ENCODE data around the gene CITED1.
A peak's percentile ranks its signal among the peaks of the same experiment; 100 is the strongest.

Gene CITED1

DNA sequence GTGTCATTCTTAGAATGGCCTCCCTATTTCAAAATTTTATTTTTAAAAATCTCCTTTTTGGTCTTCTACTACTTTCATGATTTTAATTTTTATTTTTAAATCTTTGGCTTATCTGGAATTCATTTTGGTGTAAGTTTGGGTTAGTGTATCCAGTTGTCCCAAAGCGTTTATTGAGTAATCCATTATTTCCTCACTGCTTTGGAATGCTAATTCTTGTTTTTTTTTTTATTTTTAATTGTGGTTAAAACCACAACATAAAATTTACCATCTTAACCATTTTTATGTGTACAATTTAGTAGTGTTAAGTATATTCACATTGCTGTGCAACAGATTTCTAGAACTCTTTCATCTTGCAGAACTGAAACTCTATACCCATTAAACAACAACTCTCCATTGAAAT is 8.7 kb downstream of the CITED1 start:
- Histone ChIP-seq H3K4me1 (ENCODE audit: control insufficient read depth, insufficient read depth, low read length) (no peaks in the 10 kb centered on the region), H3K27ac (ENCODE audit: insufficient read depth, low read depth, low read length, poor library complexity, severe bottlenecking) (no peak overlapping the region), H3K36me3 (ENCODE audit: control insufficient read depth, insufficient read depth, low read length) (no peaks in the 10 kb centered on the region), H3K9me3 (ENCODE audit: control insufficient read depth, low read length) (no peaks in the 10 kb centered on the region), H3K27me3 (ENCODE audit: control insufficient read depth, insufficient read depth, low read length, poor library complexity, severe bottlenecking) (peaks cover 3% of the 10 kb centered on the region), H3K4me3 (ENCODE audit: insufficient read depth, low read depth, low read length) (no peak overlapping the region)
- no CpG with 5 or more reads among the region's 1 CpG for WGBS, 2 experiments

DNA sequence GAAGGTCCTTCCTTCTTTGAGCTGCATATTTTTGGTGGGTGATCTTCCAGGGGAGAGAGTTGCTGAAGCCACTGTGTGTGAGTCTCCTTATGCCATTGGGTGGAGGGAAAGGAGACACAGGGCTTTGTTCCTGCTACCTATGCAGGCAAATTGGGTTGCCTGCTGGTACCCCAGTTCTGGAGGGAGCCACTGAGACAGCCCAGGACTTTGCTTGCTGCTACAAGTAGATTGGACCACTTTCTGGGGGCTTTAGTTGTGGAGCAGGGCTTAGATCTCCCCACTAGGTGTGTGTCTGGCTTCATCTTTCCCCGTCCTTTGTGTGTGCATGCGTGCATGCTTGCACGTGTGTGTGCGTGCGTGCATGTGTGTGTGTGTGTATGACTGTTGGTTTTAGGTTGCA is 10.0 kb downstream of the CITED1 start:
- no peak overlapping the region for H3K4me3 ChIP-seq (ENCODE audit: insufficient read depth, low read depth, low read length)
- H3K36me3 ChIP-seq (ENCODE audit: control insufficient read depth, insufficient read depth, low read length): no peaks in the 10 kb centered on the region
- 95 to 98% methylated on average over 5 of the region's 5 CpGs for WGBS, 2 experiments
- no peaks in the 10 kb centered on the region for H3K4me1 ChIP-seq (ENCODE audit: control insufficient read depth, insufficient read depth, low read length)
- no peaks in the 10 kb centered on the region for H3K9me3 ChIP-seq (ENCODE audit: control insufficient read depth, low read length)
- H3K27me3 ChIP-seq (ENCODE audit: control insufficient read depth, insufficient read depth, low read length, poor library complexity, severe bottlenecking): peaks cover under 1% of the 10 kb centered on the region
- H3K27ac ChIP-seq (ENCODE audit: insufficient read depth, low read depth, low read length, poor library complexity, severe bottlenecking): no peak overlapping the region

DNA sequence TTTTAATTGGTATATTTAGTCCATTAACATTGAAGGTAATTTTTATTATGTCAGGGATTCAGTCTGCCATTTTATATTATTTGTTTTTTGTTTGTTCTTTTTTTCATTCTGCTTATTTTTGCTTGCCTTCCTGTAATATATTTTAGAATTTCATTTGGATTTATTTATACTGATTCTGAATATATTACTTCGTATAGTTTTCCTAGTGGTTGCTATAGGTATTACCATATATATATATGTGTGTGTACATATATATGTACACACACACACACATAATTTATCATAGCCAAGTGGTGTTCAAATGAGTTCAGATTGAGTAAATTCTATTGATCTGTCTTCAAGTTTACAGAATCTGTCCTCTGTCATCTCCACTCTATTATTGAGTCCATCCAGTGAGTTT is 11.2 kb downstream of the CITED1 start:
- no peaks in the 10 kb centered on the region for H3K36me3 ChIP-seq (ENCODE audit: control insufficient read depth, insufficient read depth, low read length)
- no CpG with 5 or more reads among the region's 1 CpG for WGBS, 2 experiments
- H3K27ac ChIP-seq (ENCODE audit: insufficient read depth, low read depth, low read length, poor library complexity, severe bottlenecking): no peak overlapping the region
- H3K4me3 ChIP-seq (ENCODE audit: insufficient read depth, low read depth, low read length): no peak overlapping the region
- no peaks in the 10 kb centered on the region for H3K9me3 ChIP-seq (ENCODE audit: control insufficient read depth, low read length)
- H3K27me3 ChIP-seq (ENCODE audit: control insufficient read depth, insufficient read depth, low read length, poor library complexity, severe bottlenecking): no peaks in the 10 kb centered on the region
- no peaks in the 10 kb centered on the region for H3K4me1 ChIP-seq (ENCODE audit: control insufficient read depth, insufficient read depth, low read length)

DNA sequence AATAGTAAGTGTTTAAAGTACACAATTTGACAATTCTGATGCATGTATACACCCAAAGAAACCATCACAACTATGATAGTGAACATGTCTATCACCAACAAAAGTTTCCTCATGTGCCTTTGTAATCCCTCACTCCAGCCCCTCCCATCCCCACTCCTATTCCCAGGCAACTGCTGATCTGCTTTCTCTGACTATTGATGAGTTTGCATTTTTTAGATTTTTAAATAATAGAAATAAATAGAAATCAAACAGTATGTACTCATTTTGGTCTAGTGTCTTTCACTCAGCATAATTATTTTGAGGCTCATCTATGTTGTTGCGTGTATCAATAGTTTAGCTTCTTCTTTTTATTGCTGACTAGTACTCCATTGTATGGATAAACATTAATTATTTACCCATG is 23.4 kb downstream of the CITED1 start:
- H3K9me3 ChIP-seq (ENCODE audit: control insufficient read depth, low read length): no peaks in the 10 kb centered on the region
- H3K27me3 ChIP-seq (ENCODE audit: control insufficient read depth, insufficient read depth, low read length, poor library complexity, severe bottlenecking): no peaks in the 10 kb centered on the region
- H3K36me3 ChIP-seq (ENCODE audit: control insufficient read depth, insufficient read depth, low read length): no peaks in the 10 kb centered on the region
- no peaks in the 10 kb centered on the region for H3K4me1 ChIP-seq (ENCODE audit: control insufficient read depth, insufficient read depth, low read length)
- H3K27ac ChIP-seq (ENCODE audit: insufficient read depth, low read depth, low read length, poor library complexity, severe bottlenecking): no peak overlapping the region
- H3K4me3 ChIP-seq (ENCODE audit: insufficient read depth, low read depth, low read length): no peak overlapping the region
- WGBS, 2 experiments: 100% methylated on average over 1 of the region's 1 CpG; no CpG with 5 or more reads in 1 of the 2 experiments

DNA sequence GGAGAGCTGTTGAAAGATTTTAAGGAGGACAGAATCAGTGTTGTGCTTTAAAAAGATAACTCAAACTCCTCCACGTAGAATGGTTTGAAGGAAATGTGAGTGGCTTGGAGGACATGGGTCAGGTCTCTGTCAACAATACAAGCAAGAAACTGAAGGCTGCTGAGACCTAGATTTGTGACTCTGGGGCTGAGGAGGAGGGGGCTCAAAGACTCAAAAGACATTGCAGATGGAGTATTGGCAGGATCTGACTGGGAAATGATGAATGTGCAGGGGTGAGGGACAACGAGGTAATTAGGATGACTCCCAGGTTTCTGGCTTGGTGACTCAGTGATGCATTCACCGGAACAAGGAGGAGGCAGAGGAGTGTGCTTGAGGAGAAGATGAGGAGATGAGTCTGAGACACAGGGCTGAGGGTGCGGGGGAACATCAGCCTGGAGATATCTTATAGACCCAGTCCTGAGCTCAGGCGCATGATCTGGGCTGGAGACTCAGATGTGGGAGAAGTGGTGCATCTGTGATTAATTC is 25.3 kb downstream of the CITED1 start:
- Histone ChIP-seq H3K27me3 (ENCODE audit: control insufficient read depth, insufficient read depth, low read length, poor library complexity, severe bottlenecking) (no peaks in the 10 kb centered on the region), H3K27ac (ENCODE audit: insufficient read depth, low read depth, low read length, poor library complexity, severe bottlenecking) (no peak overlapping the region), H3K9me3 (ENCODE audit: control insufficient read depth, low read length) (no peaks in the 10 kb centered on the region), H3K36me3 (ENCODE audit: control insufficient read depth, insufficient read depth, low read length) (peaks cover under 1% of the 10 kb centered on the region), H3K4me3 (ENCODE audit: insufficient read depth, low read depth, low read length) (no peak overlapping the region), H3K4me1 (ENCODE audit: control insufficient read depth, insufficient read depth, low read length) (no peaks in the 10 kb centered on the region)
- 83 to 85% methylated on average over 5 of the region's 5 CpGs for WGBS, 2 experiments

DNA sequence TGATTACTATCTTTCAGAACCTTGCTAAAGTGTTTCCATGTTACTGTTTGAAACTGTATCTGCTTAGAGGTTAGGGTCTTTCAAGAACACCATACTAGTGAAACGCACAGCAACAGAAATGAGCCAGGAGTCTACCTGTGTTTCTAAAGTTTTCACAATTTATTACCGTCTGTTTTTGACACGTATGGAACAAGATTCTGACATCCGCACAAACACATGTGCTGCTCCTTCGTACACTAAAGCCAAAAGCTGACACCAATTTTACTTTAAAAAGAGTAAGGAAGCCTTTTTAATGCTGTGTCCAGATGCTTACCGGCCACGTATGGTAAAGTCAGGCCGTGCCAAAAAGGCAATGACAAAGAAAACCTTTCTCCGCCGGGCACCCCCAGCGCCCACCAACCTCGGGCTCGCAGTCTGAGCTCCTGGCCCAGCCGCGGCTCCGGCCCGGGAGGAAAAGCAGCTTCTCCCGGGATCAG is 29.2 kb downstream of the CITED1 start:
- Histone ChIP-seq H3K9me3 (ENCODE audit: control insufficient read depth, low read length) (no peaks in the 10 kb centered on the region), H3K27ac (ENCODE audit: insufficient read depth, low read depth, low read length, poor library complexity, severe bottlenecking) (peak overlapping the region; percentile 82), H3K36me3 (ENCODE audit: control insufficient read depth, insufficient read depth, low read length) (peaks cover 21% of the 10 kb centered on the region), H3K4me1 (ENCODE audit: control insufficient read depth, insufficient read depth, low read length) (no peaks in the 10 kb centered on the region), H3K4me3 (ENCODE audit: insufficient read depth, low read depth, low read length) (peak overlapping the region; percentile 79), H3K27me3 (ENCODE audit: control insufficient read depth, insufficient read depth, low read length, poor library complexity, severe bottlenecking) (no peaks in the 10 kb centered on the region)
- 0% methylated on average over 18 of the region's 18 CpGs for WGBS, 2 experiments

DNA sequence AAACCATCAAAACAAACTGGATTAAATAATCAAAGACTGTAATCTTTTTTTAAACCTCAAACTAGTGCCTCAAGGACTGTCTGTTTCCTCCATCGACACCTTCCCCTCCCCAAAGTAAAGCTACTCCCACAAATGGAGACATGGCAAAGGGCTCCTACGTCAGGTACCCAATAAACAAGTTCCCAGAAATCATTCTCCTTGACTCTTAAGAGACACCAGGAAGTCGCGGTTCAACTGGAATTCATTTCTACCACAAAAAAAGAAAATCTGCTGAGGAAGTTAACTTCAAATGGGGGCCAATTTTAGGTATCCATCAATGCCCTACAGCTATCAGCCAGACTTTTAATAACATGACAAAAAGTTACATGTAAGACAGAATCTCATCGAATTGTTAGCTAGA is 31.2 kb downstream of the CITED1 start:
- Histone ChIP-seq H3K27me3 (ENCODE audit: control insufficient read depth, insufficient read depth, low read length, poor library complexity, severe bottlenecking) (no peaks in the 10 kb centered on the region), H3K4me3 (ENCODE audit: insufficient read depth, low read depth, low read length) (no peak overlapping the region), H3K4me1 (ENCODE audit: control insufficient read depth, insufficient read depth, low read length) (no peaks in the 10 kb centered on the region), H3K9me3 (ENCODE audit: control insufficient read depth, low read length) (no peaks in the 10 kb centered on the region), H3K27ac (ENCODE audit: insufficient read depth, low read depth, low read length, poor library complexity, severe bottlenecking) (no peak overlapping the region), H3K36me3 (ENCODE audit: control insufficient read depth, insufficient read depth, low read length) (peaks cover 21% of the 10 kb centered on the region)
- WGBS, 2 experiments: 85 to 95% methylated on average over 5 of the region's 5 CpGs

DNA sequence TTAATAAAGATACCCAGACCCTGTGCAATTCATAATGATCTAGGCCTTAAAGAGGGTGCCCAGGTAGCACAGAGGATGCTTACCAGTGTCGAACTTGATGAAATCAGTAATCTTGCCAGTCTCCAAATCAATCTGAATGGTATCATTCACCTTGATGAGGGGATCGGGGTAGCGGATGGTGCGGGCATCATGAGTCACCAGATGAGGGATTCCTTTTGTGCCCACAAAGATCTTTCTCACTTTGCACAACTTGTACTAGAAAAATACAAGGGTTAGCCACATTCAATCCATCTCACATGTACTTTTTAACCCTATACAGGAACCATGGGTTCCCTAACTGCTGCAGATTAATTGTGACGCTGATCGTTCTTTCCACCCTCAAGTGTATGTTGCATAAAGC is 32.0 kb downstream of the CITED1 start:
- 95 to 98% methylated on average over 6 of the region's 6 CpGs for WGBS, 2 experiments
- Histone ChIP-seq H3K27ac (ENCODE audit: insufficient read depth, low read depth, low read length, poor library complexity, severe bottlenecking) (no peak overlapping the region), H3K36me3 (ENCODE audit: control insufficient read depth, insufficient read depth, low read length) (peaks cover 21% of the 10 kb centered on the region), H3K4me3 (ENCODE audit: insufficient read depth, low read depth, low read length) (no peak overlapping the region), H3K4me1 (ENCODE audit: control insufficient read depth, insufficient read depth, low read length) (no peaks in the 10 kb centered on the region), H3K27me3 (ENCODE audit: control insufficient read depth, insufficient read depth, low read length, poor library complexity, severe bottlenecking) (no peaks in the 10 kb centered on the region), H3K9me3 (ENCODE audit: control insufficient read depth, low read length) (no peaks in the 10 kb centered on the region)

DNA sequence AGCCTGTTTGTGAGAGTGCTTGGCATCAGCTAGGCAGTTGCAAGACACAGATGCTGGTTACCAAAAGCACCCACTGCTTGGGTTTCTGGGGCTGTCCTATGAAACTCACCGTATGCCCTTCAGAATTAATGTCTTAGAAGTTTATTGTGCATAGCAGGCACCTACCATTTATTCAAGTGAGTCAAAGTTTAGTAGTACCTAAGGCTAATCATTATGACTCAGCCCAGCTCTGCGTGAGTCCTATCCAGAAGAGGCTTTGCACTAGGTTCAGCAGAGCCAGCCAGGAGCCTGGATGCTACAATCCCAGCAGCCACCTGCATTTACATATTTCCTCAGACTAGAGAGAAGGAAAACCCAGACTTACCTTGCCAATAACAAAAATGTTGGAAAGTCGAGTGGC is 32.8 kb downstream of the CITED1 start:
- Histone ChIP-seq H3K36me3 (ENCODE audit: control insufficient read depth, insufficient read depth, low read length) (peaks cover 21% of the 10 kb centered on the region), H3K9me3 (ENCODE audit: control insufficient read depth, low read length) (no peaks in the 10 kb centered on the region), H3K27ac (ENCODE audit: insufficient read depth, low read depth, low read length, poor library complexity, severe bottlenecking) (no peak overlapping the region), H3K4me1 (ENCODE audit: control insufficient read depth, insufficient read depth, low read length) (no peaks in the 10 kb centered on the region), H3K27me3 (ENCODE audit: control insufficient read depth, insufficient read depth, low read length, poor library complexity, severe bottlenecking) (no peaks in the 10 kb centered on the region), H3K4me3 (ENCODE audit: insufficient read depth, low read depth, low read length) (no peak overlapping the region)
- 92 to 99% methylated on average over 3 of the region's 3 CpGs for WGBS, 2 experiments

DNA sequence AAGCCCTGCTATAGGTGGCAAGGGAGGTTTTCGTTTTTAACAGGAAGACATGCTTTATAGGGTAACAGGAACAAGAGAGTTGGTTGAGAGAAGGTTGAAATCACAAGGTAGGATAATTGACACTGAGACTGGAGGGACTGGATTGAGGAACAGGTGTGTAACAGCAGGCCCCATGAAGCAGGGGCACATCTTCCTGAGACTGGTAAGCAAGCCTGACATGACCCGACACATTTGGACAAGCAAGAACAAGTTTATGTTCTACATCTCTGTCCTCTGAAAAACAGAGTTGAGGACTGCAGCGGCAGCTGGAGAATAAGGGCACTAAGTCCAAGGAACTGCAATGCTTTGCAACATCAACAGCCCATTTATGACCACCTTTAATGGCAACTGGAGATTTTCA is 33.9 kb downstream of the CITED1 start:
- Histone ChIP-seq H3K4me3 (ENCODE audit: insufficient read depth, low read depth, low read length) (no peak overlapping the region), H3K9me3 (ENCODE audit: control insufficient read depth, low read length) (no peaks in the 10 kb centered on the region), H3K27me3 (ENCODE audit: control insufficient read depth, insufficient read depth, low read length, poor library complexity, severe bottlenecking) (no peaks in the 10 kb centered on the region), H3K4me1 (ENCODE audit: control insufficient read depth, insufficient read depth, low read length) (no peaks in the 10 kb centered on the region), H3K27ac (ENCODE audit: insufficient read depth, low read depth, low read length, poor library complexity, severe bottlenecking) (no peak overlapping the region), H3K36me3 (ENCODE audit: control insufficient read depth, insufficient read depth, low read length) (peaks cover 21% of the 10 kb centered on the region)
- 89 to 98% methylated on average over 3 of the region's 3 CpGs for WGBS, 2 experiments
